ENCODE data around the gene KRT6A. TPM values are rescaled to one million over a fixed set of nuclear protein-coding genes. Genes with fewer than 3 reads are reported as not detected.

The KRT6A gene
- total RNA-seq, 4 donors from 2014 or later: 0.30 TPM; not detected in 3

DNA sequence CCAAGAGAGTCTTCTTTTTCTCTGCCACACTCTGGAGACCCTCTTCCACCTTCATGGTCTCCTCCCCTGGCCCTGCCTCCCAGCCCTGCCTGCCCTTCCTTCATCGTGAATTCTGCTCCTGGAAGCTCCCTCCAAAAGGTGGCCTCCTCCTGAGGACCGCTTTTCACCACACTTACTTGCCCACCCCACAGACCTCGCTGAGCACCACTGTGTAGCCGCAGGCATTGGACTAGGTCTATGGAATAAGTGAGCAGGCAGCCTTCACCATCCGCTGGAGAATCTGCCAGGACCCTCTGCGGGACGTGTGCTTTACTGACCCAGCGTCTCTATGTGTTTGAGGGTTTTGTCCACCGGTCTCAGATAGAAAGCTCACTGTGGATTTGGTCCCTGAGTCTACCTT lies 36.8 kb upstream of the KRT6A start:
- Histone ChIP-seq H3K4me1 (no peaks in the 10 kb centered on the region), H3K4me3 (no peak overlapping the region), H3K9me3 (no peaks in the 10 kb centered on the region), H3K27ac (no peak overlapping the region), H3K27me3 (no peaks in the 10 kb centered on the region), H3K36me3 (no peaks in the 10 kb centered on the region)
- TF ChIP-seq POLR2A (IDR thresholded peaks at IDR 0.05) (no peak), EP300 (IDR thresholded peaks at IDR 0.05) (no peak)
- TF ChIP-seq, protein P1, sequence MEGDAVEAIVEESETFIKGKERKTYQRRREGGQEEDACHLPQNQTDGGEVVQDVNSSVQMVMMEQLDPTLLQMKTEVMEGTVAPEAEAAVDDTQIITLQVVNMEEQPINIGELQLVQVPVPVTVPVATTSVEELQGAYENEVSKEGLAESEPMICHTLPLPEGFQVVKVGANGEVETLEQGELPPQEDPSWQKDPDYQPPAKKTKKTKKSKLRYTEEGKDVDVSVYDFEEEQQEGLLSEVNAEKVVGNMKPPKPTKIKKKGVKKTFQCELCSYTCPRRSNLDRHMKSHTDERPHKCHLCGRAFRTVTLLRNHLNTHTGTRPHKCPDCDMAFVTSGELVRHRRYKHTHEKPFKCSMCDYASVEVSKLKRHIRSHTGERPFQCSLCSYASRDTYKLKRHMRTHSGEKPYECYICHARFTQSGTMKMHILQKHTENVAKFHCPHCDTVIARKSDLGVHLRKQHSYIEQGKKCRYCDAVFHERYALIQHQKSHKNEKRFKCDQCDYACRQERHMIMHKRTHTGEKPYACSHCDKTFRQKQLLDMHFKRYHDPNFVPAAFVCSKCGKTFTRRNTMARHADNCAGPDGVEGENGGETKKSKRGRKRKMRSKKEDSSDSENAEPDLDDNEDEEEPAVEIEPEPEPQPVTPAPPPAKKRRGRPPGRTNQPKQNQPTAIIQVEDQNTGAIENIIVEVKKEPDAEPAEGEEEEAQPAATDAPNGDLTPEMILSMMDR (IDR thresholded peaks at IDR 0.05): no peak
- WGBS, 2 donors: 93 to 95% methylated on average over 9 of the region's 9 CpGs
- DNase-seq (ENCODE audit: low spot score in 2 of 2): no peak

- Histone ChIP-seq H3K4me3 (no peak overlapping the region), H3K27me3 (no peaks in the 10 kb centered on the region), H3K36me3 (no peaks in the 10 kb centered on the region), H3K9me3 (no peaks in the 10 kb centered on the region), H3K27ac (no peak overlapping the region), H3K4me1 (no peaks in the 10 kb centered on the region)
- TF ChIP-seq POLR2A (IDR thresholded peaks at IDR 0.05) (no peak), EP300 (IDR thresholded peaks at IDR 0.05) (no peak)
- TF ChIP-seq, protein P1 (IDR thresholded peaks at IDR 0.05): no peak
- no peak for DNase-seq (ENCODE audit: low spot score in 2 of 2)
- WGBS, 2 donors: 93 to 94% methylated on average over 2 of the region's 2 CpGs
Measured at GRCh38 chr12:52529417-52529816, 36.4 kb upstream of the KRT6A start.

GRCh38 chr12:52528641-52529143 lies 35.6 kb upstream of the KRT6A start:
- no peak overlapping the region for H3K4me3 ChIP-seq
- no peak for DNase-seq (ENCODE audit: low spot score in 2 of 2)
- TF ChIP-seq EP300 (IDR thresholded peaks at IDR 0.05): no peak
- no peak for TF ChIP-seq POLR2A (IDR thresholded peaks at IDR 0.05)
- TF ChIP-seq, protein P1 (IDR thresholded peaks at IDR 0.05): no peak
- no peaks in the 10 kb centered on the region for H3K27me3 ChIP-seq
- no peak overlapping the region for H3K27ac ChIP-seq
- no peaks in the 10 kb centered on the region for H3K4me1 ChIP-seq
- WGBS, 2 donors: 73 to 77% methylated on average over 5 to 6 of the region's 8 CpGs
- H3K36me3 ChIP-seq: no peaks in the 10 kb centered on the region
- H3K9me3 ChIP-seq: no peaks in the 10 kb centered on the region

DNA sequence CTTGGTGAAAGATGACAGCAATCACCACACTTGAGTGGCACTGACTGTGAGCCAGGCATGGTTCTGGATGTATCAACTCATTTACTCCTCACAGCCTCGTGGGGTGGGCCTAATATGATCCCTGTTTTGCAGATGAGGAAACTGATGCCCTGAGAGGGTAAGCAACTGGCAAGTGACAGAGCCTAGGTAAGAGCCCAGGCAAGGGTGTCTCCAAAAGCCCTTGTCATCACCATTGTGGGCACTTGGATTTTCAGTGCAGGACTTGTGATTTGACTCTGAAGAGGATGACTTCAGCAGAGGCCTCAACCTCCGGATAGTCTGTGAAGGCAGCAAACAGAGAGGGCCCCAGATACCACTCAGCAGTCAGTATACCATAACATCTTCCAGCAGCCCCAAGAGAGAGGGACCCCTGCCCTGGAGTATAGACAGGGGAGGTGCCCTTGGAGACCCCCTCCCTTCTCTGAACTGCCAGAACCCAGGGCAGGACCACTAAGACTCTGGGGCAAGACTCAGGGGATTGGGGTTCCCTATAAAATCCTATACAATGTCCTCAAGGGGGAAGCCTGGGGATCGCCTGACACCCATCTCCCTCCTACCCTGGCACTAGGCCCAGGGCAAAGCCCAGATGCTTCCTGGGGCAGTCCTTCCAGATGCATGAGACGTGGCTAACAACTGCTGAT lies 34.2 kb upstream of the KRT6A start:
- no peak for DNase-seq (ENCODE audit: low spot score in 2 of 2)
- TF ChIP-seq EP300 (IDR thresholded peaks at IDR 0.05) (no peak), POLR2A (IDR thresholded peaks at IDR 0.05) (no peak)
- TF ChIP-seq, protein P1 (IDR thresholded peaks at IDR 0.05): no peak

GRCh38 chr12:52526511-52526951 lies 33.5 kb upstream of the KRT6A start:
- H3K4me3 ChIP-seq: no peak overlapping the region
- no peaks in the 10 kb centered on the region for H3K9me3 ChIP-seq
- DNase-seq (ENCODE audit: low spot score in 2 of 2): no peak
- WGBS, 2 donors: 78 to 83% methylated on average over 8 of the region's 8 CpGs
- TF ChIP-seq EP300 (IDR thresholded peaks at IDR 0.05) (no peak), POLR2A (IDR thresholded peaks at IDR 0.05) (no peak)
- TF ChIP-seq, protein P1 (IDR thresholded peaks at IDR 0.05): no peak
- no peak overlapping the region for H3K27ac ChIP-seq
- H3K36me3 ChIP-seq: no peaks in the 10 kb centered on the region
- peaks cover 0 to 3% (median 0%) of the 10 kb centered on the region in 4 donors for H3K4me1 ChIP-seq
- no peaks in the 10 kb centered on the region for H3K27me3 ChIP-seq

More for the DNA sequence above, 34.2 kb upstream of the KRT6A start:
- no peaks in the 10 kb centered on the region for H3K9me3 ChIP-seq
- H3K27ac ChIP-seq: no peak overlapping the region
- H3K27me3 ChIP-seq: no peaks in the 10 kb centered on the region
- H3K4me3 ChIP-seq: no peak overlapping the region
- H3K36me3 ChIP-seq: no peaks in the 10 kb centered on the region
- no peaks in the 10 kb centered on the region for H3K4me1 ChIP-seq
- WGBS, 2 donors: 52 to 79% methylated on average over 4 of the region's 4 CpGs
